Activated CD8-positive, alpha-beta memory T cell treated with anti-CD3 and anti-CD28 coated beads for 24 hours (primary cell): ENCODE results near the gene ASIC3.
A peak's percentile ranks its signal among the peaks of the same experiment; 100 is the strongest.

Experiments used
- DNase-seq: peaks from one replicate; pipeline ENCODE4 v3.0.0-alpha.2; 2020

Gene ASIC3

DNA sequence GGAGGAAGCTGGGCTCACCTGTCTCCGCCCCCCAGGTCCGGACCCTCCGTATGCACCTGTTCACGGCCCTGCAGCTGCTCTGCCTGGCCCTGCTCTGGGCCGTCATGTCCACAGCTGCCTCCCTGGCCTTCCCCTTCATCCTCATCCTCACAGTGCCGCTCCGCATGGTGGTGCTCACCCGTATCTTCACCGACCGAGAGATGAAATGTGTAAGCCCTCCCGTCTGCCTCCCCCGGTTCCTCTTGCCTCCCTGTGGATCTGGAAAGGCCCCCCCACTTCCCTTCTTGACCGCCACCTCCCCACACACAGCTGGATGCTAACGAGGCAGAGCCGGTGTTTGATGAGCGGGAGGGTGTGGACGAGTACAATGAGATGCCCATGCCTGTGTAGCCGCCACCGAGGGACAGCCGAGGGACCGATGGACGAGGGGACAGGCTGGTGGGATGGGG, 27.7 kb downstream of the ASIC3 start:
- DNase-seq: no peak

DNA sequence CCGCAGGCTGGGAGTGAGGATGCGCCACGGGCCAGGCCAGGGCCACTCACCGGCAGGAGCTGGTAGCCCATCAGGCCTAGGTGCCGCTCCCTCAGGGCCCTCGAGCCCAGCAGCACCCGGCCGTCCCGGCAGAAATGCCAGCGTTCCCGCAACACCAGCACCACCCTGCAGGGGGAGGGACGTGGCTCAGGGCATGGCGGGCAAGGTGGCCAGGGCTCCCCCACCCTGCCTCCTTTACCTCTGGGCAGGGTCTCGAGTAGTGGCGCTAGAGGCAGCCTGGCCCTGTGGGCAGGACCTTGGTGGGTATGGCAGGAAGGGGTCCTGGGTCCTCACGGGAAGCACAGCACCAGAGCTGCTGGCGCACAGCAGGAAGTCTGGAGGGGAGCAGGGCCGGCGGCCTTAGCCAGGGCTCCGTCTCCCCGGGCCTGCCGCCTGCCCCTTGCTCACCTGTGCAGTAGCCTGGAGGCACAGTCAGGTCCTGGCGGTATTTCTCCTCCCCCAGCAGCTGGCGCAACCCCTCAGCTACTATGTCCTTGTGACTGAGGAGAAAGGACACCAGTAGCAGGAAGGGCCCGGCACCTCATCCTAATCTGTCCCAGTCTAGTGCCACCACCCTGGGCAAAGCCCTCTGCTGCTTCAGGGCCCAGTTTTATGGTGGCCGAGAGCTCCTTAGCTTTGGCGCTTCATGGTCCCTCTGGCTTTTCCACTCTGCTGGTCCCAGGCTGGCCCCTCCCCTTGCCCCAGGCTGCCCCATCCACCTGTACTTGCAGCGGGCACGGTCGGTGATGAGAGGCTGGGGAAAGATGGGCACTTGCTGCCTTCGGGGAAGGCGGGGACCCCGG, 28.8 kb downstream of the ASIC3 start:
- no peak for DNase-seq

DNA sequence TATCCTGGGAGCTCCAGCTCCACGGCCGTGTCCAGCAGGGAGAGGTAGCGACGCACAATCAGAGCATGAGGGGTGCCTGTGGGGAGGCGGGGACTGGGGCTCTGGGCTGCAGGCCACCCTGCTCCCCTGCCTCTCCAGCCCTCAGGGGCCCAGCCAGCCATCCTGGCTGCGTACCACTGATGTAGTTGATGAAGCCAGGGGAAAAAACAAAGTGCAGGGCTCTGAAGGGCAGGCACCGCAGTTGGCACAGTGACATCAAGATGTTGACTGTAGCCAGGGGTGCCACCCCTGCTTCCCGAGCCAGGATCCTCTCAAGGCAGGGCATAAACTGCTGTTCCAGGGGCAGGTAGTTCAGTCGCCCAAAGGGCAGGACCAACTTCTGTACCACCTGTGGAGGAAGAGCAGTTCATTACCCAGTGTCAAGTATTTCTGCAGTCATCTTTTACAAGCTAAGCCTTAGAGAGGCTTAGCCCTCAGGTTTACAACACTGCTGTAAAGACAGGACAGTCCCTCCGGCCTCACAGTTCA, 29.4 kb downstream of the ASIC3 start:
- no peak for DNase-seq

DNA sequence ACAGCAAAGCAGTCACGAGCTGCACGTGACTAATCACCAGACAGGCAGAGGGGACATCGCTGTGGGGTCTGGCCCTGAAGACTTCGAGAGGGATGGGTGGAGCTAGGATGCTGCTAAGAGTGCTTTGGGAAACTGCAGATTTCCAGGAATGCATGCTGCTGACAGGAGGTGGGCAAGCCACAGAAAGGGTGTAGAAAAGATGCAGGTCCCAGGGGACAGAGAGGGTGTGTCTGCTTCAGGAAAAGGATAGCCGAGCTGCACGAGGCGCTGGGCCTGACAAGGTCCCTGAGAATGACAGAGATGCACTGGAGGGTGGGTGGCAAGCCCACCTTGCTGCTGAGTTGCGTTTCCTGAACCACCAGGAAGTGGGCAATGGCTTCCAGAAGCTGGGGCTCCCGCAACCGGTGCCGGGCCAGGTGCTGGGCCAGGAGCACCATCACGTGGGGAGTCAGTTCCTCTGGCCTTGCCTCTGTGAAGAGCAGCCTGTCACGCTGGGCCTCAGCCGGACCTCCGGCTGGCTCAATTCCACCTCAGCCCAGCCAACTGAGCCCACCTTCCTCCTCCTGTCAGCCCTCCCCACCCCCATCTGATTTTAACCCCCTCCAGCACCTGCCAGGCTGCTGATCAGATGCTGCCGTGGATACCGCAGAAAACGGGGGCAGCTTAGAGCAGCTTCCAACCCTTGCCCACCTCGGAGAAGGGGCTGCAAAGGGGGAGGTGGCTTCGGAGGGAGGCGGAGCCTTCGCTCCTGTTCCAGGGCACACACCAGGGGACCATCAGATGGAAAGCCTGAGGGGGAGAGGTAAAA, 30.1 kb downstream of the ASIC3 start:
- DNase-seq: peak; percentile 61

DNA sequence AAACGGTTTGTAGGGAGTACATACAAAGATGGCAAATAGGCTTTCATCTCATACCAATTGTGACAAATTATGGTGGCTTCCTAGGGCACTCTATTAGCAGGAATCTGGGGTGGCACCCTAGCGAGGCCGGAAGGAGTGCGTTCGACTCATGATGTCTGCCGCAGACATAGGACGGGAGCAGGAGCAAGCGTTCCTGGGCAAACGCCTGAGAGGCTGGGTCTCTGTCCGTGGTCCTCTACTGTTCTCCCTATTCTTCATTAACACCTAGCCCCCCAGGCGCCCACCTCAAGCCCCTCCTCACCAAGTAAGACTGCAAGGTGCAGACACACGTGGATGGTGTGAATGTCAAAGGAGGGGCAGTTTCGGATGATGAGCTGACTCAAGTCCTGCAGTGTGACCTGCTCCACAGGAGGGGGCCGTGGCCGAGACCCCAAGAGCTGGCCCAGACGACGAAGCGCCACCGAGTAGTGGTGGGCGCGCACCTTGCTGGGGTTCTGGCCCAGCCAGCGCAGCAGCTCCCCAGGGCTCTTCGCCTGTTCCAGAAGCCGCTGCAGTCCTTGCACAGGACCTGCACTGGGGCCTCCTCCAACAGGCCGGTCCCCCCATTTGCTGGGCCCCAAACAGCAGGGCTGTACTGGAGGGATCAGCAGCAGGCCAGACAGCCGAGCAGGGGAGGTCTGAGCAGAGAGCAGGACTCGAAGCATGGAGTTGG, 31.0 kb downstream of the ASIC3 start:
- DNase-seq: no peak

DNA sequence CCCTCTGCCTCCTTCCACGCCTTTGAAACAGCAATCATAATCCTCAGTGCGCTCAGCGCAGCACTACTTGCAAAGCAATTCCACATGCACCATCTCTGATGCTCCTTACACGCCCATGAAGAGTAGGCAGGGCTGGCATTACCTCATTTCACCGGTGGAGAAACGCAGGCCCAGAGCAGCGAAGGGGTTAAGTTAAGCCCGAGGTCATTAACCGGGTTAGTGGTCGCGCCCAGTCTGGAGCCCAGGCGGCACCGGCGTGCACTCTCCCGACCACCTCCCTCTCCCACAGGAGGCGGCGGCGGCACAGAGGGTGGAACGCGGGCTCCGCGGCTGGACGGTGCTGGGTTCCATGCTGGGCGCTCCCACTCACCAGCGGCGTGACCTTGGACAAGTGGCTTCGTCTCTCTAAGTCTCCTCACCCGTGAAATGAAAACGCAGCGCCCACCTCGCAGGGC, 31.8 kb downstream of the ASIC3 start:
- DNase-seq: no peak

DNA sequence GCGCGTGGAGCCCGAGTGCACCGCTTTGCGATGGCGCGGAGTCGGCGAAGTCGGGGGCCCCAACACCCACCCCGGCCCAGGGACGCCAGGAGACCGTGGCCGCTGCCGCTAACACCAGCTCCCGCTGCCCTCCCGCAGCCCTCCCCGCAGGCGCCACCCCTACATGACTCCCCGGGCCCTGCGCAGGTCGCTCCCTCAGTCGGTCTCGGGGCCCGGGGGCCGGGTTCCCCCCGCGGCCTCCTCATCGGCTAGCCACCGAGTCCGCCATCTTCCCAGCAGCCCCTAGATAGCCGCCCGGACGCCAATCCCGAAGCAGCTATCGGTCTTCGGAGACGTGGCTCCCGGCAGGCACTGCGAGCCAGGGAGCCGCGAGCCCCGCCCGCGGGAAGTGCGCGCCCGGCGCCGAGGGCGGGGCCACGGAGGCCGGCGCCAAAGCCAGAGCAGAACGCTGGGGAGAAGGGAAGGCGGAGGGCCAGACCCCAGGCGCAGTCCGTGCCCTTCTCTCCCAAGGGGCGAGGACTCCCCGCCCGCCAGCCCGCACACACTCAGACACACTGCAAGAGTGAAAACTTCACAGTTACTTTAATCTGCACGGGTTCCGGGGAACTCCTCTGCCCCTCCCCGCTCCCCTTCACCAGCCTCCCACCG, 32.3 kb downstream of the ASIC3 start, which contains the start of gene FASTK:
TSS of gene FASTK (minus strand) at position 288 of the 648 bp plus-strand sequence. CDS start at position 245, 43 bp downstream.
- peak; percentile 92 for DNase-seq

DNA sequence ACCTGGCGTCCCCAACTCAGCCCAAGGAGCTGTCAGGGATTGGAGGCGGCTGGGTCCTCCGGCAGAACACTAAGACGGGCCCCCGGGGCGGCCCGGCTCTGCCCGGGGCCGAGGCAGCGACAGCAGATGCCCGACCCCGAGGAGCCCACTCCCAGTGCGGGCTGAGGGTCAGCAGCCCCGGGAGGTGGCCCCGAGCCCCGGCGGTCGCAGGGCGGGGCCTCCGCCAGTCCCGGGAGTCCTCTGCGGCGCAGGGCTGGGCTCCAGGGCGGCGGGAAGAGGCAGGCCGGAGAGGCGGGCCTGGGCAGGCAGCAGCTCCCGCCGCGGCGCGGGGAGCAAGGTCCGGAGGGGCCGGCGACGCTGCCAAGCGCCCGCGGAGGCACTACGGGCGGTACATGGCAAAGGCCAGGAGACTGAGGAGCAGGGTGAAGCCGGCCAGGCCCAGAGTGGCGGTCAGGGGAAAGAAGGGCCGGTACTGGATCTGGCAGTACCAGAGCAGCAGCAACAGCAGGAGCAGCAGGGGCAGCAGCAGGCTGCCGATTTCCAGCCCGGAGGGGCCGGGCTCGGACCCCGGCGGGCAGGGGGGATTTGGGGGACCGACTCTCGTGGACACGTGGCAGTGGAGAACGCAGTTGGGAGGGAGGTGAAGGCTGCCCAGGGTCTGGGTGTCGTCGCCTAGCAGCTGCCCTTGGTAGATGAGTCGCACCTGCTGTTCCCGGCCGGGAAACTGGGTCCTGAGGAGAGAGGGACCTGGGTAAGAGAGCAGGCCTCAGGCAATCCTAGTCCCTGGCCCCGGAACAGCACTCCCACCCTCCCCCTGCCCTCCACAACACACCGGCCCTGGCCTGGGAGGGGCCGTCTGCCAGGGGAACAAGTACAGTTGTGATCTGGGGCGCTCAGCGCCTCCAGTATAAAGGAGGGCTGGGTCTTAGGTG, 33.1 kb downstream of the ASIC3 start:
- no peak for DNase-seq

DNA sequence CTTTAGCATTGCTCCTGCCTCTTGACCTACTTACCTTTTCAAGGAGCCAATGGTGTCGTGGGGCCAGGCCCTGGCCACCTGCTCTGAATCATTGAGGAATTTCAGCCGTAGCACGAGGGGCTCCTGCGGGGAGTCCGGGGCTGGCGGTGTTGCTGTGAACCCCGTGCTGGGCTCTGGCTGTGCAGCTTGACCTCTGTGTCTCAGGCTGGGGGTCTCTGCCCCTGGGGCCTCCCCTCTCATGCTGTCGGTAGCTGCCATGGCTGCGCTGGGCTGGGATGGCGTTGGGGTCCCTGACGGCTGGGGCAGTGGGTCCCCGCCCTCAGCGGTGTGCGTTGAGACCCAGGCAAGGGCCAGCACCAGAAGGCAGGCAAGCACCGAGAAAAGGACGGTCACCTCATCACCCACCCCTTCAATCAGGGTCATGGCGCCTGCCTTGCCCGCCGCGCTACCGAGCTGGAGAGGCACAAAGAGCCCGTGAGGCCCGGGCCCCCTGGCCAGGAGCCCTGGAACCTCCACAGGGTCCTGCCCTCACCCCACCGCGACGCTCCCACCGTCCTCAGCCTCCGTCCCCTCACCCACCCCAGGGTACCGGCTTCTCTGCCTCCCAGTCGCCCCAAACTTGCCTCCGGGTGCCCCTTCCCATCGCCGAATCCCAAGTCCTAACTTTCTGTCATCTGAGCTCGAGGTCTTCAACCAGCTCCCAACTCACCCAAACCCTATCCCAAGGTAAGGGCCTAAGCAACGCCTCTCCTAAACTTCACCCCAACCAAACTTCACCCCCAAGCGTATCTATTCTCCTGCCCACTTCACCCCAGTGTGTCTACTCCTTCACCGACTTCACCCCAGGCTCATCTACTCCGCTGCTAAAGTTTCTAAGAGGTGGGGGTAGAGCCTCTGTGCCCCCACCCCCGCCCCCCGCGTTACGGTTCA, 34.1 kb downstream of the ASIC3 start:
- no peak for DNase-seq

DNA sequence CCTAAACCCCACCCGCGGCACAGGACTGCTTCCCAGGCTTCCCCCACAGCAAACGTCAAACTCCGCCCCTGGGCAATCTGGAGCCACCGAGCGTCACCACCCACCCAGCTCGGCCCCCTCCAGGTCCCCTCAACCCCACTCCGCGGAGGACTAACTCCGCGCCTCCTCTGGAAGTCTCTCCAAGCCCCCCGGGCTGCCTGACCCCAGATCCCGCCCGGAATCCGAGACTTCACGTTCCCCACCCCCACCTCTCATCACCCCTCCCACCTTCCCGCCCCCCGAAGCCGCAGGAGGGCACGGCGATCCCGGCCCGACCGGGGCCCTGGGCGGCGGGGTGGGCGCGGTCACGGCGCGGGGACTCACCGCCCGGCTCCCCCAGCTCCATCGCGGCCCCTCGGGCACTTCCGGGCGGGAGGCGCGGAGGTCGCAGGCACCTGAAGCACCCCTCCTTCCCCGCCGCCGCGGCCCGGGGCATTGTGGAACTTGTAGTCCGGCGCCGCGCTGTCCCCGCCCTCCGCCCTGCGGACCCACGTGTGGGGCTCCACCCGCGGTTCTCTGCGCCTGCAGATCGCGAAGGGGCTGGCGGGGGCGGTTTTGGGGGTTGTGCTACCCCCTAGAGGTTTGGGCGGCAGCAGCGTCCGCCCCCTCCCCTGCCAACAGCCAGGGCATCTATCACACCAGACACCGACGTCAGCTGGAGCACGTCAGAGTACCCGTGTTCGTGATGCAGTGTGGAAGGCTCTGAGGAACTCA, 34.9 kb downstream of the ASIC3 start, which contains the start of gene TMUB1:
TSS of gene TMUB1 (minus strand) at position 423 of the 753 bp plus-strand sequence. CDS start 930 bp downstream, outside the sequence.
- peak; percentile 93 for DNase-seq

DNA sequence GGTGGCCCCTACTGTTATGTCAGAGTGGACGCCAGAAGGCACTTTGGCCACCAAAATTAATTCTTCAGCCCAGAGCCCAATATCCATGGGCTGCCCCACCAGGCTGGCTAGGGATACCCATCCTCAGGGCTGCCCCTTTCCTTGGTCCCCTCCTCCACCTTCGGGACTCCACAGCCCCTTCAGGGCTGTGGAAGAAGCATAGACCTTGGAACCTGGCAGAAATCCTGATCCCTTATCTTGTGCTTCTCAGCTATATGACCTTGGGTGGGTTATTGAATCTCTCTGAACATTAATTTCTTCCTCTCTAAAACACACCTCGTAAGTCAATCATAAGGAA, 35.5 kb downstream of the ASIC3 start:
- DNase-seq: no peak

DNA sequence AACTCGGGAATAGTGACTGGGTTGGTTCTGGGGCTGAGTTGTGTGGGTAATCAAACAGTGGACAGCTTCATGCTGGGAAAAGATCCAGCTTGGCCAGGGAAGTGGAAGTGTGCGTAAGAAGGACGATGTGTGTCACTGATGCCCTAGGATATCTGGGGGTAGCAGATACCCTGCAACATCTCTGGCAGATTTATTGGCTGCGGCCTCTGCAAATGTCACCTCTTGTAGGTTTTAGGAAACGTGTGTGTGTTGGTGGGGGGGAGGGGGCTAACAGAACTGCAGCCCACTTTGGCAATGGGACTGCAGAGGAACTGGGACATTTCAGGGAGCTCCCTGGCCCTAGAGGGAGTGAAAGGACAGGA, 37.0 kb downstream of the ASIC3 start:
- DNase-seq: no peak

DNA sequence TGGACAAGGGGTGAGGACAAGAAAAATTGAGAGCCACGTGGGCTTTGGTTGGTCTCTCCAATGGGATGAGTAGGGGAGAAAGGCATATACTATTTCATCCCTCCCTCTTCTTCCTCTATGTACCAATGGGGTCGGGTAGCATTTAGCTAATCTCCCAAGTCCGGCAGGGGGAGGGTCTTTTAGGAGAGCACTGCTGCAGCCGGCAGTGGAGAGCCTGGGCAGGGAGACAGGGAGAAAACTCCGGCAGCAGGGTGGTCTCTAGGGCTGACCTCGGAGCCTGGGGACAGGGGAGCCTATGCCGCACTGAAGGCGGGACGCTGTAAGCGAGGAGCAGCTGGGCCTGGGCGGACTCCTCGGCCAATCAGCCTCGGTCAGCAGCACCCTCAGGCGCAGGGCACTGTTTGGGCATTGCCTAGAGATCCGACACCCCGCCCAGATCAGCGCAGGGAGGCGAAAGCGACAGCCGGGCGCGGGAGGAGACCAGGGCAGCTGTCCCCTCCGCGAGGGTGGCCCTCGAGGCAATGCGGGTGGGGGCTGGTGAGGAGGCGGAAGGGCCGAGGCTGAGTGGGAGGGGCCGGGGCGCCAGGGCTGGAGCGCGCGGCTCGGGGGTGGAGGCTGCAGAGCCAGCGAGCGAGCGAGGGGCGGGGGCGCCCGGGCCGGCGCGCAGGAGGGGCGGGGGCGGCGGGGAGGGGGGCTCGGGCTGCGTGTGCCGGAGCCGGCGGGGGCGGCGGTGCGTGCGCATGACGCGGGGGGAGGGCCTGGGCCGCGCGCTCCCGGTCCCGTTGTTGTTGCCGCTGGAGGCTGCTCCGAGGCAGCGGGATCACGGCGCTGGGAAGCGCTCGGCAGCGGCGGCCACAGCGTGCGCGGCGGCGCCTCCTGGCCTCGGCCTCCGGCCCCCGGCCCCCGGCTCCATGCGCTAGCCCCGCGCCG, 37.6 kb downstream of the ASIC3 start, which contains the start of gene AGAP3:
TSS of gene AGAP3 (plus strand) at position 785 of the 930 bp plus-strand sequence. CDS start 267 bp downstream, outside the sequence.
- DNase-seq: peak; percentile 79

DNA sequence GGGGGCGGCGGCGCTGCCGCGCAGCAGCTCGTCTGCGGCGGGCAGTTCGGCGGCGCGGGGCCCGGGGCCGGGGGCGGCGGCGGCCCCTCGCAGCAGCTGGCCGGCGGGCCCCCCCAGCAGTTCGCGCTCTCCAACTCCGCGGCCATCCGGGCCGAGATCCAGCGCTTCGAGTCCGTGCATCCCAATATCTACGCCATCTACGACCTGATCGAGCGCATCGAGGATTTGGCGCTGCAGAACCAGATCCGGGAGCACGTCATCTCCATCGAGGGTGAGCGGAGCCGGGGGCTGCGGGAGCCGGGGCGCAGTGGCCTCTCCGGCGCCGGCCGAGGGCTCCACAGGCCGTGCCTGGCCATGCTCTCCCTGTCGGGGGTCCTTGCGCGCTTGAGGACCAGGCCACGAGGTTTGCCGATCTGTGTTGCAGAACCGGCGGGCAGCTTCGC, 38.5 kb downstream of the ASIC3 start:
- peak; percentile 74 for DNase-seq

DNA sequence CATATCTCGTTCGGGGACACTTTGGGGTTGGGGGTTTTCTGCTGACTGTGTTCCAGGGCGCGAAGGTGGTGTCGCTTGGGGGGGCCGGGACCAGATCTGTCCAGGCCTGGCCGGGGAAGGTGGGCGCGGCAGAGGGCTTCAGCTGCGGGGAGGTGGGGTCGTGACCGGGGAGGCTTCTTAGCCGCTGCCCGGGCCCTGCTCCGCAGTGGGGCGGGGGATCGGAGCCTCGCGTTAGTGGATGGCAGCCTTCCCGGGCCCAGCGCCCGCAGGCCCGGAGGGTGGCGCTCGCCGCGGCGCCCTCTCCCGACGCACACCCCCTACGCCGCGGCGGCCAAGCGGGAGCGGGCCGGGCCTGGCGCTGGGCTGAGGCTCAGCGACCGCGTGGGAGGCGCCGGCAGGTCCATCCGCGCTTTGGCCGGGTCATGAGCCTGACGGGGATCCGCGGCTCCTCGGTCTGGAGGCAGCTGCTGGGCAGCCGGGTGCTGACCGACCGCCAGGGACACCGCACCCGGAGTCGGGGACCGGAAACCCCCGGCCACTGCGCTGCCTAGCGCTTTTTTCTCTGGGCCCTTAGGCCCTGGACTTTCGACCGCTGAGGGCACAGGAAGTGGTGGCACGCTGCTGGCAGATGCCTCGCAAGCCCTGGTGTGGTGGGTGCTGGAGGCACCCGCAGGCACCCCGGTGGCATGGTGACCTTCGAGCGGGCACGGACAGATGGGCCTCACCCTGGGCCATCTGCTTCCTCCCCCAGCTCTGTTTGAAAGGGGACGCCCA, 39.1 kb downstream of the ASIC3 start:
- peak; percentile 77 for DNase-seq

DNA sequence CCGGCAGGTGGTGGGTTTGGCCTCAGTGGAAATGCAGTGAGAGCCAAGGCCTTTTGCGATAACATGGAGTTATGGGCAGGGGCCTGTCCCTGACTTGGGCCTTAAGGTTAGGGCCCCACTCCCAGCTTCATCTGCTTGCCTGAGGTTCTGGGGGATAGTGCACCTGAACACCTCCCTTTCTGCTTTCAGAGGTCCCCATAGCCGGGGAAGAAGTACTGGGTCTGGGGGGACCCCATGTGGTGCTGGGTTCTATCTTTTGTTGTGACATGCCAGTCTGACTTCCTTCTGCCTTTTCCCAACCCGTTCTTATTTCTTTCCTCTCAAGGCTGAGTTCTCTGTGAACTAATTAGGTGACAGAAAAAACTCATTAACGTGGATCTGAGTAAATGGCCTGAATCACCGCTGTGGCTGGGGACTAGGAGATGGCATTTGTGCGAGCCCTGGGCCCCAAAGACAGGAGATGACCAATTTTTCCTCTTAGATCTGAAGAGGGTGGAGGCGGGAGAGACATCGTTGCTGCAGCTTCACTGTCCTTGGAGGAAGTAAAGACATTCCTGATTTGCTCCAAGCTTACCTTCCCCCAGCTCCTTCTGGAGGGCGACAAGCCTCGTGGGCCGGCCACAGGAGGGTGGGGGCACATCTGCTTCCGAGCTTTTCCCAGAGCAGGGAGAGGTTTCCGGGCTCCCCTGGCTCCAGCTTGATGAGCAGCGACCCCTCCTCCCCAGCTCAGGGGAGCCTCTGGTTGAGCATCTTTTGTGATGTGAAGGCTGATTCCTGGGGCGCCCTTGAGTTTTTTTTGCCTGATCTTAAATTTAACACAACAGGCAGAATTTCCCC, 39.9 kb downstream of the ASIC3 start:
- DNase-seq: no peak
